Peyer's patch (tissue), 4 donors: ENCODE measurements around the gene ZNF99. TPM values are rescaled to one million over a fixed set of nuclear protein-coding genes. Genes with fewer than 3 reads are reported as not detected.
"Not testable (repeated sequence)": the region's sequence is repeated elsewhere in the genome, so short reads cannot be mapped to it uniquely, and the experiment has no call there.

Experiments used
- DNase-seq, 3 donors: peaks; one replicate each; pipeline ENCODE4 v3.0.0-alpha.2; 2017 to 2019
- H3K27ac ChIP-seq, 4 donors: fragments of 200-600 bp; sonication (generic); one replicate each; pipeline ENCODE4 v1.5.1; 2016 to 2019
- H3K27me3 ChIP-seq, 2 donors: fragments of 200-600 bp; sonication (generic); one replicate each; pipeline ENCODE4 v1.5.1; 2019
- H3K36me3 ChIP-seq, 3 donors: fragments of 200-600 bp; sonication (generic); one replicate each; pipeline ENCODE4 v1.5.1; 2016 to 2019
- H3K4me1 ChIP-seq, 4 donors: fragments of 200-600 bp; sonication (generic); one replicate each; pipeline ENCODE4 v1.5.1; 2016 to 2019
- H3K4me3 ChIP-seq, 4 donors: fragments of 200-600 bp; sonication (generic); 1 replicate in 3 of 4; 2 replicates in 1 of 4; pipeline ENCODE4 v1.5.1; 2016 to 2019; ENCODE audit warnings: mild to moderate bottlenecking in 1 of 4
- H3K9me3 ChIP-seq, 4 donors: fragments of 200-600 bp; sonication (generic); one replicate each; pipeline ENCODE4 v1.5.1; 2016 to 2019; ENCODE audit warnings: mild to moderate bottlenecking in 1 of 4
- POLR2A ChIP-seq, 2 donors: fragments of 450-650 bp; IDR thresholded peaks; one replicate each; pipeline ENCODE4 v1.5.1; 2017; ENCODE audit warnings: antibody characterized with exemption in 2 of 2, mild to moderate bottlenecking in 2 of 2, moderate library complexity in 2 of 2
- total RNA-seq, 4 donors: library from RNA; depleted of rRNA; stranded (reverse); fragments of >200 nt; gene quantifications; one replicate each; pipeline ENCODE4 v1.1.0, GENCODE V29; 2016
- TF ChIP-seq, protein P1 (sequence below), 6 experiments: fragments of 450-650 bp in 4 of 6; fragments of 200-600 bp in 2 of 6; sonication (generic) in 1 of 6; IDR thresholded peaks; one replicate each; pipeline ENCODE4 v1.5.1; 2017 to 2019; ENCODE audit warnings: antibody characterized with exemption in 6 of 6, mild to moderate bottlenecking in 3 of 6, moderate library complexity in 1 of 6

Gene ZNF99
- total RNA-seq, 4 donors from 2014 or later: not detected

DNA sequence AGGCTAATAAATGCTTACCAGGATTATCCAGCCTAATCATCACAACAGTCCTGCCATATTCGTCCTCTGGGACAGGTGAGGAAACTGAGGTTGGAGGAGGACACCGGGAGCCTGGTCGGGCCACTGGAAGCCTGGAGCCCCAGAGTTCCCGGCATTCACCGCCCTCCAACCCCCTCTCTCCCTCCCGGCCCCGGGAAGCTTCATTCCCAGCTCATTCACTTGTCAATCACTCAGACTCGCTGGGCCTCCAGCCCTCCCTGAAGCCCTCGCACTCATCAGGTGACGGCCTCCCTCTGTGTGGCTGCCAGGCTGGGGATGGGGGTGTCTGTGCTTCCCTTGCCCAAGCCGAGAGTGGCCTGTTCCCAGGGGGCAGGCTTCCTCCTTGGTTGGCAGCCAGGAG lies 22.5 kb upstream of the ZNF99 start:
- H3K27ac ChIP-seq: no peak overlapping the region
- no peak for DNase-seq
- H3K27me3 ChIP-seq: no peaks in the 10 kb centered on the region
- H3K4me3 ChIP-seq: no peak overlapping the region
- TF ChIP-seq, protein P1, sequence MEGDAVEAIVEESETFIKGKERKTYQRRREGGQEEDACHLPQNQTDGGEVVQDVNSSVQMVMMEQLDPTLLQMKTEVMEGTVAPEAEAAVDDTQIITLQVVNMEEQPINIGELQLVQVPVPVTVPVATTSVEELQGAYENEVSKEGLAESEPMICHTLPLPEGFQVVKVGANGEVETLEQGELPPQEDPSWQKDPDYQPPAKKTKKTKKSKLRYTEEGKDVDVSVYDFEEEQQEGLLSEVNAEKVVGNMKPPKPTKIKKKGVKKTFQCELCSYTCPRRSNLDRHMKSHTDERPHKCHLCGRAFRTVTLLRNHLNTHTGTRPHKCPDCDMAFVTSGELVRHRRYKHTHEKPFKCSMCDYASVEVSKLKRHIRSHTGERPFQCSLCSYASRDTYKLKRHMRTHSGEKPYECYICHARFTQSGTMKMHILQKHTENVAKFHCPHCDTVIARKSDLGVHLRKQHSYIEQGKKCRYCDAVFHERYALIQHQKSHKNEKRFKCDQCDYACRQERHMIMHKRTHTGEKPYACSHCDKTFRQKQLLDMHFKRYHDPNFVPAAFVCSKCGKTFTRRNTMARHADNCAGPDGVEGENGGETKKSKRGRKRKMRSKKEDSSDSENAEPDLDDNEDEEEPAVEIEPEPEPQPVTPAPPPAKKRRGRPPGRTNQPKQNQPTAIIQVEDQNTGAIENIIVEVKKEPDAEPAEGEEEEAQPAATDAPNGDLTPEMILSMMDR (IDR thresholded peaks at IDR 0.05): no peak
- TF ChIP-seq POLR2A (IDR thresholded peaks at IDR 0.05): no peak
- H3K9me3 ChIP-seq: peaks cover 0 to 20% (median 0%) of the 10 kb centered on the region in 4 donors
- H3K36me3 ChIP-seq: no peaks in the 10 kb centered on the region
- H3K4me1 ChIP-seq: no peaks in the 10 kb centered on the region

DNA sequence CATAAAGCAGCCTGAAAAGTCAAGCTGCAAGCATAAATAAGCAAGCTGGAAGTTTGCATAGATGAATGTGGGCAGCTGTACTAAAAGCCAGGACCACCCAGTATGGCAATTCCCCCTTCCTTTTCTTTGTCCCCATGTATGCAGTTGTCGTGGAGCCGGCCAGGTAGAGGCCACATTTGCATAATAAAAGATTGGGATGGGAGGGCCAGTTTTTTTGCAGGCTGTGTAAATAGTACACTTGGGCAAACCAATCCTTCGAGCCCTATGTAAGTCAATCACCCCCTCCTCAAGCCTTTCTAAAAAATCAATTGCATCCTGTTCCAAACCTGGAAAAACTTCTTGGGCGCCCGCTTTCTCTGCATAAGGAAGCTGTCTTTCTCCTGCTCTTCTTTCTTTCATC lies 13.1 kb upstream of the ZNF99 start:
- H3K4me3 ChIP-seq: no peak overlapping the region
- TF ChIP-seq POLR2A (IDR thresholded peaks at IDR 0.05): no peak
- TF ChIP-seq, protein P1 (IDR thresholded peaks at IDR 0.05): no peak
- H3K27me3 ChIP-seq: no peaks in the 10 kb centered on the region
- no peak for DNase-seq
- H3K4me1 ChIP-seq: no peaks in the 10 kb centered on the region
- no peaks in the 10 kb centered on the region for H3K36me3 ChIP-seq
- H3K27ac ChIP-seq: no peak overlapping the region
- H3K9me3 ChIP-seq: peaks cover 0 to 14% (median 0%) of the 10 kb centered on the region in 4 donors

DNA sequence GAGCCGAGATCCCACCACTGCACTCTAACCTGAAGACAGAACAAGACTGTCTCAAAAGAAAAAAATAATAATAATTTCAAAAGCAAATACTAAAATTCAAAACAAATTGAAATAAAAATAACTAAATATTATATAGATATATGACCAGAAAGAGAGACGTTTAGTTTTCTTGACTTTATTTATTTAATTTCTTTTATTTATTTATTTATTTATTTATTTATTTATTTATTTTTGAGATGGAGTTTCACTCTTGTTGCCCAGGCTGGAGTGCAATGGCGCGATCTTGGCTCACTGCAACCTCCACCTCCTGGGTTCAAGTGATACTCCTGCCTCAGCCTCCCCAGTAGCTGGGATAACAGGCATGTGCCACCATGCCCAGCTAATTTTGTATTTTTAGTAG lies 8.9 kb upstream of the ZNF99 start:
- peaks cover 0 to 17% (median 0%) of the 10 kb centered on the region in 4 donors for H3K9me3 ChIP-seq
- not testable (repeated sequence) for H3K36me3 ChIP-seq, H3K27ac ChIP-seq, H3K4me3 ChIP-seq, H3K27me3 ChIP-seq, H3K4me1 ChIP-seq, DNase-seq

DNA sequence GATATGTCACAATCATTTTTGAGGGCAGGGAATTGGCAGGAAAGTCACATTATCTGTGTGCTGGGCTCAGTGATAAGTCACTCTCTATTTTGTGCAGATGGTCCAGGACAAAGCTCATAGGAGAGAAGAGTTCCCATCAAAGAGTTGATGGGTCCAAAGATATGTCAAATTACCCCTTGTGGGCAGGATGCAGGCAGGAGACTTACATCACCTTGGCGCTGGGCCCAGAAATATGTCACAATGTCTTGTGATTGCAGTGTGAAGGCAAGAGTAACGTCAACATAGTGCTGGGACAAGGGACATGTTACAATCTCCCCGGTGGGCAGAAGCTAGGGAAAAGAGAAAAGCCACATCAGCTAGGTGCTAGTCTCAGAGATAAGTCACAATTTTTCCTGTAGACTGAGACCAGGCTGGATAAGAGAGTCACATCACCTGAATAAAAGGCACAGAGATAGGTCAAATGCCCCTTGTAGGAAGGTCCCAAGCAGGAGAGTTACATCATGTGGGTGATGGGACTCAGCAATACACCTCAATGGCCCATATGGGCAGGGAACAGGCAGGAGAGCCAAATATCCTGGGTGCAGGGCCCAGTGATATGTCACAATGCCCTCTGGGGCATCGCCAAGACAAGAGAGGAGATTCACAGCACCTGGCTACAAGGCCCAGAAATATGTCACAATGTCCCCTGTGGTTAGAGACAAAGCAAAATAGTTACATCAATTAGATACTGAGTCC lies 47.9 kb downstream of the ZNF99 start:
- Histone ChIP-seq H3K36me3 (no peaks in the 10 kb centered on the region), H3K27ac (no peak overlapping the region), H3K9me3 (peaks cover 0 to 26% (median 3%) of the 10 kb centered on the region in 4 donors), H3K4me3 (no peak overlapping the region), H3K27me3 (no peaks in the 10 kb centered on the region), H3K4me1 (no peaks in the 10 kb centered on the region)
- TF ChIP-seq, protein P1 (IDR thresholded peaks at IDR 0.05): no peak
- TF ChIP-seq POLR2A (IDR thresholded peaks at IDR 0.05): no peak
- DNase-seq: no peak

DNA sequence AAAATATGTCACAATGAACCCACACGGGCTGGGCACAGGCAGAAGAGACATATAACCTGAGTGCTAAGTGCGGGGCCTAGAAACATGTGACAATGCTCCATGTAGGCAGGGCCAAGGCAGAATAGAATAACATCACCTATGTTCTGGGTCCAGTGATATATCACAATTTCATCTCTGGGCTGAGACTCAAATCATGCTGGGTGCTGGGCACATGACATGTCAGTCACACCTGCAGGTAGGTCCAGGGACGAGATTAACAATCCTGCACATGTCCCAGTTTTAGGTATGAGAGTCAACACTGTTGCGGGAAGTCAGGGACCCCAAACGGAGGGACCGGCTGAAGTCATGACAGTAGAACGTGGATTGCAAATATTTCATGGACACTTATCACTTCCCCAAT lies 50.3 kb downstream of the ZNF99 start:
- no peaks in the 10 kb centered on the region for H3K36me3 ChIP-seq
- no peak overlapping the region for H3K27ac ChIP-seq
- DNase-seq: no peak
- no peaks in the 10 kb centered on the region for H3K4me1 ChIP-seq
- H3K9me3 ChIP-seq: peaks cover 0 to 30% (median 3%) of the 10 kb centered on the region in 4 donors
- H3K27me3 ChIP-seq: no peaks in the 10 kb centered on the region
- TF ChIP-seq, protein P1 (IDR thresholded peaks at IDR 0.05): no peak
- TF ChIP-seq POLR2A (IDR thresholded peaks at IDR 0.05): no peak
- H3K4me3 ChIP-seq: no peak overlapping the region

DNA sequence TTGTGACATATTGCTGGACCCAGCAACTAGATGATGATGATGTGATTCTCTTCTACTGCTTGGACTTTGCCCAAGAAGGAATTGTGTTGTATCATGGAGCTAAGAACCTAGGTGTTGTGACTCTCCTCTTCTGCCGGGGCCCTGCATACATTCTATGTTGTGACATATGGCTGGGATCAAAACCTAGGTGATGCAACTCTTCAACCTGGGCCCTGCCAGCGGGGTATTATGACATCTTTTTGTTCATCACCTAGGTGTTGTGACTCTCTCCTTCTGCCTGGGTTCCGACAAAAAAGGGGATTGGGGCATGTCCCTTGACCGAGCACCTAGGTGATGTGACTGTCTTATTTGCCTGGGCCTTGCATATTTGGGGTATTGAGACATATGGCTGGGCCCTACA lies 55.7 kb downstream of the ZNF99 start:
- H3K36me3 ChIP-seq, H3K4me1 ChIP-seq, DNase-seq, H3K27me3 ChIP-seq, H3K4me3 ChIP-seq, H3K27ac ChIP-seq: not testable (repeated sequence)
- peaks cover 0 to 16% (median 0%) of the 10 kb centered on the region in 4 donors for H3K9me3 ChIP-seq

DNA sequence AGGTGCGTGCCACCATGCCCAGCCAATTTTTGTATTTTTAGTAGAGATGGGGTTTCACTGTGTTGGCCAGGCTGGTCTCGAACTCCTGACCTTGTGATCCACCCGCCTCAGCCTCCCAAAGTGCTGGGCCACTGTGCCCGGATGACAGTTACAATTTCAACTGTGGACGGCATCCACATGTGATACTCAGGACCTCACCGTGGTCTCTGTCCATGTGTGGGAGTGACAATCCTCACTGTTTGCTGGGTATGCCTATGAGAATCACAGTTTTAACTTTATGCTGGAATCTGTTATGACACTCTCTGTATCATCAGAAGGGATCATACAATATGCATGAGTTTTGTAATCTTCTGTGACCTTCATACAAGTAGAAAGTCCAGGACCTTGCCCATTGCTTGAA lies 62.4 kb downstream of the ZNF99 start:
- H3K27me3 ChIP-seq, H3K4me1 ChIP-seq, DNase-seq, H3K4me3 ChIP-seq, H3K27ac ChIP-seq, H3K36me3 ChIP-seq, H3K9me3 ChIP-seq: not testable (repeated sequence)
